Activated T-helper 1 cell treated with anti-CD3 and anti-CD28 coated beads, Interleukin-12 subunit alpha, Interleukin-12 subunit beta, Interleukin-2, Interleukin-4 antibody, amounts not matched to agents 30 ng/mL and 10 ng/mL and 1 ng/mL, durations not matched to agents 14 hours and 24 hours and 36 hours (primary cell): Measurements from ENCODE around the gene EFCAB6. TPM values are rescaled to one million over a fixed set of nuclear protein-coding genes. Genes with fewer than 3 reads are reported as not detected.

Source experiments
- DNase-seq: peaks from one replicate; pipeline ENCODE4 v3.0.0; 2021; ENCODE audit warnings: low spot score
- H3K27ac Mint-ChIP-seq: one replicate; pipeline ENCODE4 v1.8.0; 2021; ENCODE audit warnings: mild to moderate bottlenecking, mixed read lengths
- H3K27me3 Mint-ChIP-seq: one replicate; pipeline ENCODE4 v1.8.0; 2022; ENCODE audit warnings: mild to moderate bottlenecking, moderate library complexity, mixed read lengths; ENCODE audit not compliant: insufficient read depth
- H3K36me3 Mint-ChIP-seq: one replicate; pipeline ENCODE4 v1.8.0; 2021; ENCODE audit warnings: low read depth, mixed read lengths
- H3K4me1 Mint-ChIP-seq: one replicate; pipeline ENCODE4 v1.8.0; 2021; ENCODE audit warnings: low read depth, mixed read lengths
- H3K4me3 Mint-ChIP-seq: one replicate; pipeline ENCODE4 v1.8.0; 2021; ENCODE audit warnings: mild to moderate bottlenecking, moderate library complexity, mixed read lengths
- H3K9me3 Mint-ChIP-seq: one replicate; pipeline ENCODE4 v1.8.0; 2021; ENCODE audit warnings: mixed read lengths
- intact Hi-C: fragments of 100-400 bp; cut with micrococcal nuclease; formaldehyde crosslinking; loops from one replicate; pipeline ENCODE4 v1.15.1; 2024
- total RNA-seq: library from RNA; stranded (reverse); gene quantifications from 2 replicates; pipeline ENCODE4 v1.2.3, GENCODE V29; 2022

Gene EFCAB6
- total RNA-seq, 1 donor from 2014 or later, result not detected

DNA sequence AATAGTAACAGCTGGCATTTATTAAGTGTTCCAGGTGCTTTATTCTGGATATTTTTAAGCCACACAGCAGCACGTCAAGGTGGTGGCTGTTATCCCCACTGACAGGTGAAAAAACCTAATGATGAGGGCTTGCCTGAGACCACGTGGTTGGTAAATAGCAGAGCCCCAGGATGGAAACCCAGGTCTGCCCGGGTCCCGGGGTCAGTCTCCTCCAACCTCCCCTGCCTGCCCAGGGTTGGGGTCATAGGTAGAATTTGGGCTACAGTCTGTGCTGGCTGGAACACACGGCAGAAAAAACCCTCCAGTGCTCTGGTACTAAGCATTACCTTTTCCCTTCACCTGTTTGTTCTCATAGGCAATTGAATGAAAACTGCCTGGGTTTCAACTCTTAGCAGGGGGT is 57.9 kb downstream of the EFCAB6 start:
- Mint-ChIP-seq H3K9me3 (no peaks in the 10 kb centered on the region), H3K4me1 (no peaks in the 10 kb centered on the region), H3K36me3 (no peaks in the 10 kb centered on the region), H3K27me3 (peaks cover 6% of the 10 kb centered on the region), H3K4me3 (no peak overlapping the region), H3K27ac (no peak overlapping the region)
- intact Hi-C loops, result no loop called here
- DNase-seq, result no peak

- Mint-ChIP-seq H3K4me1 (no peaks in the 10 kb centered on the region), H3K9me3 (no peaks in the 10 kb centered on the region), H3K36me3 (no peaks in the 10 kb centered on the region), H3K4me3 (no peak overlapping the region), H3K27ac (no peak overlapping the region), H3K27me3 (peaks cover 6% of the 10 kb centered on the region)
- no peak for DNase-seq
- intact Hi-C loops, result no loop called here
Measured at GRCh38 chr22:43753688-43754087, 58.4 kb downstream of the EFCAB6 start.

- Mint-ChIP-seq H3K27ac (no peak overlapping the region), H3K4me1 (no peaks in the 10 kb centered on the region), H3K9me3 (no peaks in the 10 kb centered on the region), H3K36me3 (no peaks in the 10 kb centered on the region), H3K27me3 (peaks cover 6% of the 10 kb centered on the region), H3K4me3 (no peak overlapping the region)
- no peak for DNase-seq
- intact Hi-C loops, result no loop called here
Measured at GRCh38 chr22:43750751-43751150, 61.4 kb downstream of the EFCAB6 start.

GRCh38 chr22:43749473-43749872 is 62.6 kb downstream of the EFCAB6 start:
- H3K9me3 Mint-ChIP-seq, result no peaks in the 10 kb centered on the region
- no peak overlapping the region for H3K27ac Mint-ChIP-seq
- H3K4me3 Mint-ChIP-seq, result no peak overlapping the region
- no peak for DNase-seq
- H3K27me3 Mint-ChIP-seq, result peaks cover 6% of the 10 kb centered on the region
- H3K4me1 Mint-ChIP-seq, result no peaks in the 10 kb centered on the region
- H3K36me3 Mint-ChIP-seq, result no peaks in the 10 kb centered on the region
- intact Hi-C loops, result no loop called here

DNA sequence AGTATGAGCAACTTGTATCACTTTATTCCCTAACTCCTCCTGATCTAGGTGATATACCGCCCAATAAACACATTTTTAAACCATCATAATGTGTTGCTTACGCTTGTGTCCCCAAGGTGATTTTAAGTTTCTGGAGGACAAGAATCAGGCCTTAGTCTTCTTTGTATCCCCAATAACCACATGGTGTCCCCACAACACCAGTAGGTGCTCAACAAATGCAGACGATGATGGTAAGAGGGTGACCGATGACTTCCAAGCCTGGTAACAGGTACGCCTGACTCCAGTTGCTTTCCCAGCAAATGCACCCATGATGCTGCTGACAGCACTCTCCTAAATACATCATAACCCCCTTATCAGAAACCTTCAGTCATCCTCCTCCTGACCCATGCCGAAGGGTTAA is 64.2 kb downstream of the EFCAB6 start:
- intact Hi-C loops, result no loop called here
- Mint-ChIP-seq H3K9me3 (no peaks in the 10 kb centered on the region), H3K36me3 (no peaks in the 10 kb centered on the region), H3K27me3 (peaks cover 6% of the 10 kb centered on the region), H3K4me1 (no peaks in the 10 kb centered on the region), H3K4me3 (no peak overlapping the region), H3K27ac (no peak overlapping the region)
- no peak for DNase-seq

DNA sequence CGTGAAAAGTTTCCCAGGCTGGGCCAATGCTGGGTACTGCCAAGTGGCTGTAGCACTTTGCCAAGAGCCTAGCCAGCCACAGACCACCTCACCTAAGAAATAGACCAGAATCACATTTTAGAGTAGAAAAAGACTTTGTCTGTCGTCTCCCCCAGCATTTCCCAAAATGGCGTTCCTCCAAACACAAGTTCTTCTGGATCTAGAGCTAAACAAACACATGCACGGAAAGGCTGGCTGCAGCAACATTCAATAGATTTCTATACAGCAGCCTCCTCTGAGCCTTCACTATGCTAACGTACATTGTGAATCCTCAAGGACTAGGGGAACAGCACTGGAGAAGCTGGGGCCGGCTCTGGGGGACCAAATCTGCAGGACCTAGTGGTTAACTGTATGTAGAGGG is 65.0 kb downstream of the EFCAB6 start:
- H3K4me3 Mint-ChIP-seq, result no peak overlapping the region
- no peak for DNase-seq
- H3K4me1 Mint-ChIP-seq, result no peaks in the 10 kb centered on the region
- intact Hi-C loops, result no loop called here
- no peaks in the 10 kb centered on the region for H3K9me3 Mint-ChIP-seq
- H3K36me3 Mint-ChIP-seq, result no peaks in the 10 kb centered on the region
- H3K27me3 Mint-ChIP-seq, result peaks cover 4% of the 10 kb centered on the region
- H3K27ac Mint-ChIP-seq, result no peak overlapping the region

DNA sequence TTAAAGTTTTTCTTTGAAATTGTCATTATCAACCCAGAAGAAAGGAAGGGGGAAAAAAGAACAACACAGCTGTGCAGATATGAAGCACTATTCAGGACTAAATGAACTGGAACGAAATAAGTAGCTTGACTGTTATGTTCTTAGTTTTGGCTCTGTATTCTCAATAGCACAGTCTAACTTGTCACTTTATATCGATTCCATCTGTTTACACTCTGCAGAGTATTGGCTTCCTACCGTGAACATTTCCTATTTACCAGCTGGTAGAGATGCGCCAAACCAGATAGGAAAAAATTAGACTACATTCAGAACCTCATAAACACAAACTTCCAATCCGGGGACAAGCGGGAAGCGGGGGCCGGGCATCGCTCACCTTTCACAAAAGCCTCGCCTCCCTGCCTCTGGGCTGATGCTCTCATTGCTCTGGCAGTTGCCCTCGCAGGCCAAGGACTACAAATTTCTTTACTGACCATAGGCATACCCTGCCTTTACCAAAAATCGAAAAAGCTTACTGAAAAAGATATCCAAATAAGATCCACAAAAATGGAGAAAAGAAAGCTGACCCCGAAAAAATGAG is 66.2 kb downstream of the EFCAB6 start:
- Mint-ChIP-seq H3K36me3 (no peaks in the 10 kb centered on the region), H3K4me3 (no peak overlapping the region), H3K27ac (no peak overlapping the region), H3K4me1 (no peaks in the 10 kb centered on the region), H3K9me3 (no peaks in the 10 kb centered on the region), H3K27me3 (peaks cover 4% of the 10 kb centered on the region)
- intact Hi-C loops, result no loop called here
- no peak for DNase-seq

- H3K36me3 Mint-ChIP-seq, result no peaks in the 10 kb centered on the region
Measured at GRCh38 chr22:43745411-43745770, 66.7 kb downstream of the EFCAB6 start.

GRCh38 chr22:43744700-43745410 is 67.2 kb downstream of the EFCAB6 start:
- Mint-ChIP-seq H3K4me3 (no peak overlapping the region), H3K36me3 (no peaks in the 10 kb centered on the region), H3K9me3 (no peaks in the 10 kb centered on the region), H3K4me1 (no peaks in the 10 kb centered on the region), H3K27me3 (peaks cover 4% of the 10 kb centered on the region), H3K27ac (no peak overlapping the region)
- intact Hi-C loops, result no loop called here
- no peak for DNase-seq

More at GRCh38 chr22:43745411-43745770, 66.7 kb downstream of the EFCAB6 start:
- no peaks in the 10 kb centered on the region for H3K4me1 Mint-ChIP-seq
- no peak overlapping the region for H3K4me3 Mint-ChIP-seq
- H3K9me3 Mint-ChIP-seq, result no peaks in the 10 kb centered on the region
- peaks cover 4% of the 10 kb centered on the region for H3K27me3 Mint-ChIP-seq
- H3K27ac Mint-ChIP-seq, result no peak overlapping the region
- DNase-seq, result no peak
- intact Hi-C loops, result no loop called here

DNA sequence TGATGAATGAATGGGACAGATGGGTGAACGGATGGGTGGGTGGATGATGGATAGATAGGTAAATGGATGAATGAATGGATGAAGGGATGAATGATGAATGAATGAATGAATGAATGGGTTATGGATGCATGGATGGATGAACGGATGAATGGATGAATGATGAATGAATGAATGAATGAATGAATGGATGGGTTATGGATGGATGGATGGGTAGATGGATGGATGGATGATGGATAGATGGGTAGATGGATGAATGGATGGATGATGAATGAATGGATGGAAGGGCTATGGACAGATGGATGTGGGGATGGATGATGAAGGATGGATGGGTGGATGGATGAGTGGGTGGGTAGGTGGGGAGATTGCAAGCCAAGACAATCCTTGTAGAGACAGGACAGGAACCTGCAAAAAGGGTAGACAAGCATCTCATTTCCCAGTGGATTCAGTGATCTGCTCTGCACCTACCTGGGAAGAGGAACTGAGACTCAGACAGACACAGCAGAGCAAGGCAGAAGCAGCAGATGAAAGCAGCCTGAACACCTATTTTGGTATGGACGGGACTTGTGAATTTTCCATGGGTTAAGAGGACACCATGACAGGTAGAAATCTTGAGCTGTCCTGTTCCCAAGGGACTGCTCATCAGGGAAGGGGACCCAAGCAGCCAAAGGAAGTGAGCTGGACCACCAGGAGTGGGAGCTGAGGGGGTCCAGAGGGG is 68.0 kb downstream of the EFCAB6 start:
- Mint-ChIP-seq H3K4me1 (no peaks in the 10 kb centered on the region), H3K27me3 (no peaks in the 10 kb centered on the region), H3K27ac (no peak overlapping the region), H3K4me3 (no peak overlapping the region), H3K36me3 (no peaks in the 10 kb centered on the region), H3K9me3 (no peaks in the 10 kb centered on the region)
- intact Hi-C loops, result no loop called here
- DNase-seq, result no peak

DNA sequence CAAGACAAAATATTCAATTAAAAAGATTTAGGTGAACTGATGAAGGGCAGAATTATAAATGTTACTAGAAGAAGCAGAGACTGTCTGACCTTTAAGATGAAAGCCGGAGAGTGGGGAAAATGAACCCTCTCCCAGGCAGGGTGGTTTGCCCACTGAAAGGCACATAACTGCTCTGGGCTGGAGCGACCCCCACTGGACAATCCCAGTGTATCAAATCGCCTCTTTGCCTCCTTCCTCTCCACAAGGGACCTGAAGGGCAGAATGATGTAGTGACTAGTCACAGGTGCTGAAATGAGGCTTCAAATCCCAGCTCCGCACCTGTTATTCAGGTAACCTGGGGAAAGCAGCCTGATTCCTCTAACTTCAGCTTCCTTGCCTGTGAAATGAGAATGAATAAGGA is 69.0 kb downstream of the EFCAB6 start:
- Mint-ChIP-seq H3K4me1 (no peaks in the 10 kb centered on the region), H3K4me3 (no peak overlapping the region), H3K36me3 (no peaks in the 10 kb centered on the region), H3K27ac (no peak overlapping the region), H3K27me3 (no peaks in the 10 kb centered on the region), H3K9me3 (no peaks in the 10 kb centered on the region)
- intact Hi-C loops, result no loop called here
- no peak for DNase-seq

DNA sequence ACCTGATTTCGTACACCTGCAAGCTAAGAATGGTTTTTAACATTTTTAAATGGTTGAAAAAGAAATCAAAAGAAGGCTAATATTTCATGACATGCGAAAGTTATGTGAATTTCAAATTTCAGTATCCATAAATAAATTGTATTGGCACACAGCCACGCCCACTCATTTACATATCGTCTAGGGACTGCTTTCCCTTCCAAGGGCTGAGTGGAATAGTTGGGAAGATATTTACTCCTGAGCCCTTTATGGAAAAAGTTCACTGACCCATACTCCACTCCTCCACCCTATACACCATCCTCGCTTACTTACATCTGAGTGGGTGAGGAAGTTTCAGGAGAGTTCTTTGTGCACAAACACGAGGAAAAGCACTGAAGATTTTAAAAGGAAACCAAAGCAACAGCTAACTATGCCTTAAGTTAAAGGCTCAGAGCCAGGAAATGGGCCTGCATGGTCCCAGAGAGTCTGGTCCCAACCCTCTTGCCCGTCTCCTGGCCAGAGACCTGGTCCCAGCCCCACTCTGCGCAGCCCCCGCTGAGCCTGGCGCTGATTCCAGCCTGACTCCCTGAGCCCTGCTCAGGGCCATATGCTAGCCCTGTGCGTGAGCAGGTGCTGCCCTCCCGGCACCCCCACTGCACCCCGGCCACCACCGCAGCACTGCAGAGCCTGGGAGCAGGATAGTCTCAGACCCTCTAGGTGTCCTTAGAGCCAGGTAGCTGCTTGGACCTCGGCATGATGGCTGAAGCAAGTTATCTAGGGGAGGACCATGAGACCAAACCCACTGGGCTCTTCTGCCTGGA is 69.8 kb downstream of the EFCAB6 start:
- no peak for DNase-seq
- intact Hi-C loops, result no loop called here
- Mint-ChIP-seq H3K27me3 (no peaks in the 10 kb centered on the region), H3K9me3 (no peaks in the 10 kb centered on the region), H3K36me3 (no peaks in the 10 kb centered on the region), H3K27ac (no peak overlapping the region), H3K4me3 (no peak overlapping the region), H3K4me1 (no peaks in the 10 kb centered on the region)
